HepG2 (cell line): ENCODE results near the gene ANKRD42. TPM values are rescaled to one million over a fixed set of nuclear protein-coding genes. Genes with fewer than 3 reads are reported as not detected.

ENCODE experiments used
- ATF7-NPFF ChIP-seq: sonication (generic); formaldehyde crosslinking; IDR thresholded peaks from 2 replicates; pipeline ENCODE4 v1.8.1; 2023; ENCODE audit warnings: mild to moderate bottlenecking, low read depth, missing genetic modification reagents, moderate library complexity
- CAMTA2 ChIP-seq: sonication (generic); formaldehyde crosslinking; IDR thresholded peaks from 2 replicates; pipeline ENCODE4 v1.4.0; 2020; ENCODE audit warnings: mild to moderate bottlenecking, missing genetic modification reagents, borderline replicate concordance
- CHD2 ChIP-seq: IDR thresholded peaks from 2 replicates; pipeline ENCODE4 v1.6.1; 2011; ENCODE audit warnings: low read depth, low read length, improper control_type of control experiment
- GPBP1L1 ChIP-seq: sonication (generic); formaldehyde crosslinking; IDR thresholded peaks from 2 replicates; pipeline ENCODE4 v1.5.0; 2020; ENCODE audit warnings: mild to moderate bottlenecking, missing genetic modification reagents
- GRHL1 ChIP-seq: sonication (generic); formaldehyde crosslinking; conservative IDR thresholded peaks from 2 replicates; pipeline ENCODE4 v1.8.0; 2022; ENCODE audit warnings: missing genetic modification reagents
- HDAC1 ChIP-seq: sonication (generic); formaldehyde crosslinking; IDR thresholded peaks from 2 replicates; pipeline ENCODE4 v1.5.1; 2020; ENCODE audit warnings: mild to moderate bottlenecking, missing genetic modification reagents
- HOXA9 ChIP-seq: sonication (generic); formaldehyde crosslinking; IDR thresholded peaks from 2 replicates; pipeline ENCODE4 v1.8.1; 2022; ENCODE audit warnings: missing genetic modification reagents, mild to moderate bottlenecking, moderate library complexity, borderline replicate concordance
- IRF1 ChIP-seq: sonication (generic); formaldehyde crosslinking; IDR thresholded peaks from 2 replicates; pipeline ENCODE4 v1.4.0; 2020; ENCODE audit warnings: low read depth, mild to moderate bottlenecking, missing genetic modification reagents
- NBN ChIP-seq: fragments of 450-650 bp; conservative IDR thresholded peaks from 2 replicates; pipeline ENCODE4 v1.6.1; 2017
- REL ChIP-seq: sonication (generic); formaldehyde crosslinking; conservative IDR thresholded peaks from 2 replicates; pipeline ENCODE4 v1.8.0; 2022; ENCODE audit warnings: mild to moderate bottlenecking, missing genetic modification reagents, moderate library complexity
- SATB2 ChIP-seq: sonication (generic); formaldehyde crosslinking; IDR thresholded peaks from 2 replicates; pipeline ENCODE4 v1.5.0; 2020; ENCODE audit warnings: missing genetic modification reagents
- SSRP1 ChIP-seq: IDR thresholded peaks from 2 replicates; pipeline ENCODE4 v1.6.1; 2016; ENCODE audit warnings: control low read depth
- TP53 ChIP-seq: sonication (generic); formaldehyde crosslinking; conservative IDR thresholded peaks from 2 replicates; pipeline ENCODE4 v1.4.0; 2020; ENCODE audit warnings: missing genetic modification reagents
- U2AF1 ChIP-seq: fragments of 200-400 bp; formaldehyde crosslinking; optimal IDR thresholded peaks from 2 replicates; pipeline ENCODE3; 2017; ENCODE audit warnings: mild to moderate bottlenecking, low read depth, low read length
- ZNF17 ChIP-seq: sonication (generic); formaldehyde crosslinking; IDR thresholded peaks from 2 replicates; pipeline ENCODE4 v1.5.0; 2020; ENCODE audit warnings: mild to moderate bottlenecking, missing genetic modification reagents
- ZNF18 ChIP-seq: sonication (generic); formaldehyde crosslinking; IDR thresholded peaks from 2 replicates; pipeline ENCODE4 v1.8.0; 2022; ENCODE audit warnings: mild to moderate bottlenecking, missing genetic modification reagents; ENCODE audit not compliant: insufficient replicate concordance
- ZNF224 ChIP-seq: sonication (generic); formaldehyde crosslinking; IDR thresholded peaks from 2 replicates; pipeline ENCODE4 v1.5.0; 2020; ENCODE audit warnings: mild to moderate bottlenecking, missing genetic modification reagents
- ZNF329 ChIP-seq: sonication (generic); formaldehyde crosslinking; IDR thresholded peaks from 2 replicates; pipeline ENCODE4 v1.9.0; 2021; ENCODE audit warnings: low read depth, mild to moderate bottlenecking, missing genetic modification reagents
- ZNF414 ChIP-seq: sonication (generic); formaldehyde crosslinking; IDR thresholded peaks from 2 replicates; pipeline ENCODE4 v1.5.0; 2020; ENCODE audit warnings: missing genetic modification reagents
- ZNF513 ChIP-seq: sonication (generic); formaldehyde crosslinking; conservative IDR thresholded peaks from 2 replicates; pipeline ENCODE4 v1.5.0; 2020; ENCODE audit warnings: missing genetic modification reagents
- ZNF883 ChIP-seq: sonication (generic); formaldehyde crosslinking; IDR thresholded peaks from 2 replicates; pipeline ENCODE4 v1.5.1; 2020; ENCODE audit warnings: mild to moderate bottlenecking, missing genetic modification reagents; ENCODE audit errors: not compliant biosample characterization
- polyA plus RNA-seq, 8 experiments: library from polyadenylated mRNA; depleted of rRNA in 3 of 8; stranded (reverse) in 7 of 8; unstranded in 1 of 8; fragments of >200 nt; fragmentation: Illumina TruSeq in 4 of 8; extraction: Trizol in 4 of 8; gene quantifications; 2 replicates each; pipeline versions ENCODE4 v1.2.1 to v1.2.3, GENCODE V29; 2011 to 2016; ENCODE audit warnings: low read depth in 4 of 8, missing spikeins in 1 of 8, mixed read lengths in 1 of 8; ENCODE audit not compliant: insufficient read depth in 1 of 8
- total RNA-seq, 5 experiments: library from RNA; depleted of rRNA; stranded (reverse); fragments of >200 nt; fragmentation: Illumina TruSeq; extraction: Trizol; gene quantifications; 2 replicates each; pipeline ENCODE4 v1.2.3, GENCODE V29; 2016; ENCODE audit warnings: low read depth in 1 of 5

ANKRD42 gene
- total and polyA plus RNA-seq, 2 of the 13 experiments (the other 11 are each of a cell fraction or from before 2014, with no cell fraction given): 2.2 to 3.7 TPM

- TF ChIP-seq GRHL1 (CRISPR knock-in tag) (no peak), ZNF17 (CRISPR knock-in tag) (no peak), NBN (no peak), ZNF414 (CRISPR knock-in tag) (no peak), CAMTA2 (CRISPR knock-in tag) (0 out of 2 replicates have a peak, but pooled peaks have one; percentile 8), ZNF18 (peak; percentile 26), HDAC1 (CRISPR knock-in tag) (peak; percentile 98), ZNF883 (CRISPR knock-in tag) (peak; percentile 19), ZNF224 (CRISPR knock-in tag) (no peak), REL (CRISPR knock-in tag) (no peak), HOXA9 (CRISPR knock-in tag) (no peak), SSRP1 (no peak), CHD2 (no peak), U2AF1 (peak; percentile 12), ATF7-NPFF (CRISPR knock-in tag) (peak; percentile 24; the same call in 1 of the 2 replicates), SATB2 (CRISPR knock-in tag) (no peak; the same call in 1 of the 2 replicates), ZNF329 (CRISPR knock-in tag) (no peak), IRF1 (CRISPR knock-in tag) (no peak; the same call in 1 of the 2 replicates), GPBP1L1 (CRISPR knock-in tag) (no peak), TP53 (CRISPR knock-in tag) (peak; percentile 54; the same call in 1 of the 2 replicates), ZNF513 (CRISPR knock-in tag) (0 out of 2 replicates have a peak, but pooled peaks have one; percentile 28)
Observed at GRCh38 chr11:83193315-83194280, at the start of gene ANKRD42 (continued).
